HG02852 (cell line): ENCODE measurements around the gene OR5B21.
A peak's percentile ranks its signal among the peaks of the same experiment; 100 is the strongest.

Experiments
- ATAC-seq: cut with Tn5 transposase; IDR thresholded peaks from one replicate; pipeline ENCODE4 v1.9.1; 2021; ENCODE audit warnings: mild to moderate bottlenecking, moderate library complexity; ENCODE audit not compliant: unreplicated experiment

The OR5B21 gene

DNA sequence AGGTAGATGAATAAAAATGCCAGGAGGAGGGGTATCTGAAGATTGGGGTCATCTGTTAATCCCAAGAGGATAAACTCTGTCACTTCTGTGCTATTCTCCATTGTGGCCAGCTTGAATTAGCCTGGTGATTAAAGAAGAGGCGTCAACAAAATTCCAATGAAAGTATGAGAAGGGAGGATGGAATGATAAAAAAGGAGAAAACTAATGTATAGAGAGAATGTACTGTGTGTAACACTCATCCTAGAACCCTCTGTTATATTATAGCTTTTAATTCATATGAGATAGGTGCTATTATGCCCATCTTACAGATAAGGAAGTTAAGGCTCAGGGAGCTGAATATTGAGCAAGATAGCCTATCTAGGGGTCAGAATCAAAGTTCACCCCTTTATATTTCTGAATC is at the start of gene OR5B21:
TSS of gene OR5B21 (minus strand) at position 101 of the 400 bp plus-strand sequence. CDS start at position 101, 0 bp downstream.
- no peak for ATAC-seq

DNA sequence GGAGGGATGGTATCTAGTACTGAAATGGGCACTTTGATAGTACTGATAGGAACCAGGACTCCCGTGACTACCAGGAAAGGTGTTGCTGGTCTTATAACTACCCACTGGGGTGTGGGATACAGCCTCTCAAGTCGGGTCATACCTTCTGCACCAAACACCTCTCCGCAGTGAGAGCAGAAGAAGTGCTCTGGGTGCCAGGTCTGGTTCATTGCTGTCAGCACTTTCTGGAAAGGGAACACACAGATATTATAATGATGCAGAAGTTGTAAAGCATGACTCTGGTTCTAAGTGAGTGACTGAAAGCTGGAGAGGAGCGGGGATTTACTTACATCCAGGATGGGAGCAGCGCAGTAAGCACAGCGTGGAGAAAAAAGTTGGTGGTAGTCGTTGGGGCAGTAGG is 41.7 kb upstream of the OR5B21 start:
- no peak for ATAC-seq

DNA sequence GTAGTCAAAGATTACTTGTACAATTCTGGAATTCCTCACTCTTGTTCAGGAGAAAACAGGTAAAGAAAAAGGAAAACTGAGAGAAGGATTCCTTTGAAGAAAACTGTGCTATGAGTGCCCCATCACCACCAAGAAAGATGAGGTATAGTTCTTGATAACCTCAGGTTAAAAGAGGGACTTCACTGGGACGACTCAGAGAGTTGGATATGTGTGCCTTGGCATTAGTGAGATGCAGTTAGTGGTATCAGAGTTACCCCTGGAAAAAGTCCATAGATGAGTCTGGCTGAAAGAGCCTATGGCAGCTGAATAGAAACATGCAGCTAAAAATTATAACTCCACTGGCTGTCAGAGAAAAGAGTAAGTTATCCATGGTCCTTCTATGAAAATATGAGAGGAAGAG is 38.9 kb upstream of the OR5B21 start:
- no peak for ATAC-seq

DNA sequence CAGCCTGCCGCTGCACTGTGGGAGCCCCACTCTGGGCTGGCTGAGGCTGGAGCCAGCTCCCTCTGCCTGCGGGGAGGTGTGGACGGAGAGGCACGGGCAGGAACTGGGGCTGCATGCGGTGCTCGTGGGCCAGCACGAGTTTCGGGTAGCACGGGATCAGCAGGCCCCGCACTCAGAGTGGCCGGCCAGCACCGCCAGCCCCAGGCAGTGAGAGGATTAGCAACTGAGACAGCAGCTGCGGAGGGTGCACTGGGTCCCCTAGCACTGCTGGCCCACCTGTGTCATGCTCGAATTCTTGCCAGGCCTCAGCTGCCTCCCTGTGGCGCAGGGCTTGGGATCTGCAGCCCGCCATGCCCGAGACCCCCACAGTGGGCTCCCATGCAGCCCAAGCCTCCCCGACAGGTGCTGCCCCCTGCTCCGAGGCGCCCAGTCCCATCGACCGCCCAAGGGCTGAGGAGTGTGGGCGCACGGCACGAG is 24.0 kb upstream of the OR5B21 start:
- no peak for ATAC-seq

DNA sequence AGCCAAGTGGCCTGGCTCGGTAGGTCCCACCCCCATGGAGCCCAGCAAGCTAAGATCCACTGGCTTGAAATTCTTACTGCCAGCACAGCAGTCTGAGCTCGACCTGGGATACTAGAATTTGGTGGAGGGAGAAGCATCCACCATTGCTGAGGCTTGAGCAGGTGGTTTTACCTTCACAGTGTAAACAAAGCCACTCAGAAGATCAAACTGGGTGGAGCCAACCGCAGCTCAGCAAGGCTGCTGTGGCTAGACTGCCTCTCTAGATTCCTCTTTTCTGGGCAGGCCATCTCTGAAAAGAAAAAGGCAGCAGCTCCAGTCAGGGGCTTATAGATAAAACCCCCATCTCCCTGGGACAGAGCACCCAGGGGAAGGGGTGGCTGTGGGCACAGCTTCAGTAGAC is 22.3 kb upstream of the OR5B21 start:
- ATAC-seq: no peak

DNA sequence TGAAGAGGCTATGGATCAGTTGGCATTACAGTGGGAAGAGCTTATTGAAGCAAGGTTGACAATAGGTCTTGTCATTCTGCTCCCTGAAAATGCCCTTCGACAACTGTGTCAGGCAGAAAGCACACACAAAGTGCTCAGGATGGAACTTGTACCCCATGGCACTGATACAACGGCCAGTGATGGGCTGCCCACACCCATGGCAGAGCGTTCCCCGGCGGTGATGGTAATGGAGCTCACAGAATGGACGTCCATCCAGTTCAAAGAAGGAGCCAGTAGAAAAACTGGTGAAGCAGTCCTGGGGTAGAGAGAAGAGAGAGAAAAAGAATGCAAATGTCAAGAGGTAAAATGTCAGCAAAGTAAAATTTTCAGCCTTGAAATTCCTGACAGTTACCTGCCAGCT is 19.5 kb upstream of the OR5B21 start:
- no peak for ATAC-seq

DNA sequence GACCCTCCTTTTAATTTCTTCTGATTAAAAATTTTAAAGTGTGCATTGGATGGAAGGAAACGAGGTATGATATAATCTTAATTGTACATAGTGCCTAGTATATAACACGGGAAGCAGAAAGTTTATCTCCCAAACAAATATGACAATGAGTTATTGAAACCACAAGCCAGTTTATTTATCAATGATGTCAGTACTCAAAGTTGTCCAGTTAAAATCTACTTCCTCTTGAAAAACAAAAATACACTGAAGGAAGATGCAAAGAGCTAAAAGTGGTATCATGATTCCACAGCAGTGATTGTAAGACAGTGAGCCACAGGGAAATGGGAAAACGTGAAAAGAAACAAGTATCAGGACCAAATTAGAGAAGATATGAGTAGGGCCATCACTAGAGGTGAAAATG is 18.8 kb upstream of the OR5B21 start:
- ATAC-seq: no peak

DNA sequence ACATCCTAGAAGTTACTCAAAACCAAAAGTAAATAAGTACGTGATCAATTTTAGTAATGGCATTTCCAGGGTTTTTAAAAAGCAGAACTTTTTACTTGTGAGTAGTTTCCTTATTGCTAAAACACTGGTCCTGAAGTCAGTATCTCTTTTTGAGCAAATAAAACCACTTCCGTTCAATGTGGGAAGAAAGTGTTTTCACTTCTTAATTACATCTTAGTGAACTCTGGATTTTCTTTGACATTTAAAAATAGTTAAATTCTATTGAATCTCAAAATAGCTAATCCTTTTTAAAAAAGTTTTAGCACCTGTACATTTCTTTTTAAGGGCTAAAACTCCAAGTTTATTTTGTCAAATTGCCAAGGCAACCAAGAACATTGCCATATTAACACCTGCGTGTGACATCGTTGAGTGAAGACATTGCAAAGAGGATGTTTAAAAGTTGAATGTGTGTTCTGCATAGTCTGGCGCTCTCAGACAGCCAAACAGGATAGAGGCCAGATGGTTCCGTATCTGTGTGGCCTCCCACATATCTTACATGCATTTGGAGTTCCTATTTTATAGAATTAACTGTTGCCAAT is 17.2 kb upstream of the OR5B21 start:
- peak; percentile 86 for ATAC-seq

DNA sequence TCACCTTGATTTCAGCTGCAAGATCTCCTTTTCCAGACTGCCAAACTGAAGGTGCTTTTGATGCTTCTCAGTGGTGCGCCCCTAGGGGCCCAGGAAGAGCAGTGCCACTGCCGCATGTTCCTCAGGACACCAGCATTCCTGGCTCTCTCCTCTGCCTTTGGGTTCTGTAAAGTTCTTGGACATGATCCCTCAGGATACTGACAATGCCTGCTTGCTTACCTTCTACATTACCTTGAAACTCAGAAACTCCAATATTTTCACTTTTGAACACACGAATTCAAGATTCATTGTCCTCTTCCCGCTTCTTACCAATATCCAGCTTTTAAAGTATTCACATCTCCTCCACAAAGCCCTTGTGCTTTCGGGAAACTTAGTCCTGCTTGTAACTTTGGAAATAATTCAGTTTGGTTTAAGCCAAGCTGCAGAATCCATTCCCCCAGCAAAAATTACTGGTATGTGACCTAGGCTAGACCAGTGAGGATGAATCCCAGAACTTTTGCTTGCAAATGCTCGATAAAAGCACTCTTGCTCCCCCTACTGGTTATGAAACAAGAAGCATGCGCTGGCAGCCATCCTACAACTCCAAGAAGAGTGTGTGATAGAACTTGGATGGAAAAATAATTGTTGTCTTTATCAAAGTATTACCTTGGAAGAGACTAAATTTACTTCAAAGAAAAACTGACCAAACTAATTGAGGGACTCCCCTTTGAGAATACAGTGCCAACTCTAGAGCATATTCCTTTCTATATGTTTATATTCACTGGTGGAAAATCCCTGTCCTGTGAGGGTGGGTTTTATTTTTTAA is 16.5 kb upstream of the OR5B21 start:
- peak; percentile 29 for ATAC-seq

DNA sequence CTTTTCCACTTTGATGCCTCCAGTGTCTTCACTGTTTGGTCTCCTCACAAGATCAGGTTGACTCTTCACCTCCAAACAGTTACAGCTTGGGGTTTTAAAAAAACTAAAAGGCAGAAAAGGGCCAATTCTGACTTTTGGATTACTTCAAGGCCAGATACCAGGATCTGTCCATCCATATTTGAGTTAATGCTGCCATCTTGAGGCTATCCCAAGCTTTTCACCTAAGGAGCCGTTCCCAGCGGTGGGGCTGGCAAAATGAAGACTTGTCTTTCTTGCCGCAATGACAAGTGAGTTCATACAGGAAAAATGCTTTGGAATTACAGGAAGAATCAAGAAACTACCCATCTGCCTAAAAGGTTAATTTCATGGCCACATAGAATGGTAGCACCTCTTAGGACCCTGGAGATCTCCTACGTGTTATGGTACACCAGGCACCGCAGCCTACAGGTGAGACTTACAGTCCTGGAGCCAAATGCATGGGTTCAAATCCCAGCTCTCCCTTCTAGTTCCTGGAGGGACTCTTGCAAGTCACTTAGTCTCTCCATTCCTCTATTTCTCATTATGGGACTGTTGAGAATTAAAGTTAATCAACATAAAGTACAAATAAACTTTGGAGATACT is 6.0 kb upstream of the OR5B21 start:
- ATAC-seq: peak; percentile 76

DNA sequence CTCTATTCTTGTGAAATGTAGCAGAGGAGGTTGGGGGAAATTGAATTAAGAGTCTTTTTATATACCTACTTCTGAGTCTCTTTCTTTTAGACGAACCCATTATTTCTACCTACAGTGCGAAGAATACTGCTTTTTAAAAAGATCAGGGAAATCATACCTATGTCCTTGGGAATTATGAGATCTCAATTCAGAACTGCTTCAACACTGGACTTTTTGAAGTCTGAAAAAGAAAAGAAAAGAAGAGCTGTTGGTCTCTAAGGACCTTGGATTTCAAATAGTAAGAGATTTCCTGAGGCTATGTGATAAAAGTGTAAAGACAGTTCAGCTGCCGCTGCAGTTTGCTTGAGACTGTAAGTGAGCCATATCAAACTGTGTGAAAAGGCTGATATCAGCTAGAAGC is 3.7 kb upstream of the OR5B21 start:
- no peak for ATAC-seq

DNA sequence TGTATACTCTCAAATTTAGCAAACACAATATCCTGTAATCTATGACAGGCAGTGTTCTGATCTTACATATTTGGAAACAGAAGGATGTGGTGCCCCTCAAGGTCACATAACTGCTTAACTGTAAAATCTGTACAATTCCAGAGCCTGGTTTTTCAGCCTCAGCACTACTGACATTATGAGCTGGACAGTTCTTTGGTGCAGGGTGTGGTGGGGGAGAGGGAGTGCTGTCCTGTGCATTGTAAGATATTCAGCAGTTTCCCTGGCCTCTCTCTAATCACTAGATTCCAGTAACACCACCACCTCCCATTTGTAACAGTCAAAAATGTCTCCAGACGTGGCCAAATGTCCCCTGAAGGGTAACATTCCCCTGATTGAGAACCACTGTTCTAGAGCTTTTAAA is 1.8 kb upstream of the OR5B21 start:
- no peak for ATAC-seq

DNA sequence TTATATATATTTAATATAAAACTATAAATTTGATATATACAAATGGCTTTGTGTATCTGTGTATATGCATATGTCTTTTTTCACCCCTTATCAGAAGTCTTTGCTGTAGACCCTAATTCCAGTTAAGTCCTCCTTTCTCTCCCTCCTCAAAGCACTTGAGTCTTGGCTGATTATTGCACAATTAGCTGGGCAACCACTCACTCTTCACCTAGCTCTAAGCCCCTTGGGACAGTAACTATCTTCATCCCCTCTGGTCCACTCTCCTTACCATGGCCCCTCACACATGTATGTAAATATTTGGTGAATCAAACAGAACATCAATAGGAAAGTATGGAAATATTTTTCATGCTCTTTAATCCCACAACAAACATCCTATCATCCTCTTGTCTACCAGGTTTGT is 909 bp upstream of the OR5B21 start:
- ATAC-seq: no peak

DNA sequence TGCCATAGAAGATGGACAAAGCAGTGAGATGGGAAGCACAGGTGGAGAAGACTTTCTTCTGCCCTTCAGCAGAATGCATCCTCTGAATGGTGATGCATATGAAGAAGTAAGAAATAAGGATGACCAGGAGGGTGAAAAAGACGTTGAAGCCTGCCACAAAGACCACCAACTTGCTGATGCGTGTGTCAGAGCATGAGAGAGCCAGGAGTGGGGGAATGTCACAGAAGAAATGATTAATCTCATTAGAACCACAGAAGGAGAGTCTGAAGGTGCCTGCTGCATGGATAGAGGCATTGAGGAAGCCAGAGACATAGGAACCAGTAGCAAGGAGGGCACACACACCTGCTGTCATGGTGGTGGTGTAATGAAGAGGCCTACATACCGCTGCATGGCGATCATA is 550 bp downstream of the OR5B21 start:
- no peak for ATAC-seq

DNA sequence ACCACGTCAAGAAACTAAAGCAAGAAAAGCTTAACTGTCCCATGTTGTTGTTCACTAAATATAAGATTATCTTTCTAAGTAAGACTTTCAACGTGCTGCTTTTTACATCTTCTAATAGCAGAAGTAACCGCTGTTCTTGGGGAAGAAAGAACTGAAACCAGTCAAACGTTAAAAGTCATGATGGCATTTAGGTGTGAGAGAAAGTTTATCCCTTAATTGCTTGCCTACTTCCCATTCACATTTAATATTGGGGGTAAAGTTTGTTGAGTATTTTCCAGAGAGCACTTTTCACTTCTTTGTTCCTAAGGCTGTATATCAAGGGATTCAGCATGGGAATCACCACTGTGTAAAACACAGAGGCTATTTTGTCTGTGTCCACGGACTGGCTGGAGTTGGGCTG is 970 bp downstream of the OR5B21 start:
- ATAC-seq: no peak

DNA sequence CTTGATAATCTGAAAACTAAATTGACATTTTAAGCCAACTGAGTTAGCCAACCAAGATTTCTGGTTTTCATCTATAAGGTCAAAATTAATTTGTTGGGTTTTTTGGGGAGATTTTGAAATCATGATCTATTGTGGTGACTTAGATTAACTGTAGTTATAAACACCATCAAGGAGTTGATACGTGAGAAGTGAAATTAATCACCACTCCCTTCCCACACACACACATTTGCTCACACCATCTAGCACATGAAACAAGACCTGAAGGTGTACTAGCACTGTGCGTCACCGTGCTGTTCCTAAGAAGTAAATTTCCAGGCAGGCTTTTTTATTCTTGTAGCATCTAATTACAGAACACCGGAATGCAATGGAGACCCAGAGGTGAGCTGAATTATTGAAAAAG is 2.1 kb downstream of the OR5B21 start:
- no peak for ATAC-seq

DNA sequence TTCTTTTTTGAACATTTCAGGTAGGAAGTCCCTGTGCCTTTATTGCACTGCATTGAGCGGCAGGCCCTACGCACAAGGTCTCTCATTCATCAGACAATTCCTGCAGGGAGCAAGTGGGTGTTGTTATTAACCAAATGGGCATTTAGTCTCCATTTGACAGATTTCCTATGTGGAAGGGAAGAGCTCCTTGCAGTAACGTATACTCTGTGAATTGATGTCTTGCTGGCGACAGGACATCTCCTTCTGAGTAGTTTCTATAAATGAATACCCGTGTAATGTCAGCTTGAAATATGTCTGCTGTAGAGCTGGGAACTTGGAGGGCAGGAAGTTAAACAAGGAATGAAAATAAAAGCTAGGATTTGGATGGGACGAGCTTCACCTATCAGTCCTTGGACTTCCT is 3.7 kb downstream of the OR5B21 start:
- ATAC-seq: no peak

DNA sequence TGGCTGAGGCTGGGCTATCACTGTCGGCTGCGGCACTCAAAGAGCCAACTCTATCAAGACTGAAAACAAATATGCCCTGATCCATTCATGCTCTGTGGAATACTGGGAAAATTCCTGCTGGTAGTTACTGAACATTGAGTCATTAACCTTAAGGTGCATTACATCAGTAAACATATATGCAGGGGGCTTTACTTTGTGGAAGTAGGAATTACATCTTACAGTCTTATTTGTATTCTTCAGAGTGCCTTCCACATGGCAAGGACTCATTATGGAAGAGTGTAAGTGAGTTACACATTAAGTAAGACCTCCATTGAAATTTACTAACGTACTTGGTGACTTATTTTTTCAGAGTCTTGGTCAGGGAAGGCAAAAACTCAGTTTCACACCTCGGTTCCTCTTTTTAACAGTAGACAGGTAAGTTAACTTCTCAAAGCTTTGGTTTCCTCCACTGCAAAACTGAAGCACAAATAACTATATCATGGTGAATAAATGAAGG is 4.5 kb downstream of the OR5B21 start:
- peak; percentile 94 for ATAC-seq

DNA sequence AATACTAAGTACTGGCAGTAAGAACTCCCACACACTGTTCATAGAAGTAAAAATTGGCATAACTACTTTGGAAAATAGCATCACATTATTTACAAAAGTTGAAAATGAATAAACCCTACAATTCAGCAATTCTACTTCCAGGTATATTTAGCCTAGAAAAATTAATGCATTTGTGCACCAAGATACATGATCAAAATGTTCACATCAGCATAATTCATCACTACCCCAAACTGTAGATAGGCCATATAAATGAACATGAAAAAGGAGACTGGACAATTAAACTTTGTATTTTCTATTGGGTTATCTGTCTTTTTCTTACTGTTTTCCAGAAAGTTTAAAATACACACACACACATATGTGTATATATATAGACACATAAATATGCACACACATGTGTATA is 5.9 kb downstream of the OR5B21 start:
- no peak for ATAC-seq

DNA sequence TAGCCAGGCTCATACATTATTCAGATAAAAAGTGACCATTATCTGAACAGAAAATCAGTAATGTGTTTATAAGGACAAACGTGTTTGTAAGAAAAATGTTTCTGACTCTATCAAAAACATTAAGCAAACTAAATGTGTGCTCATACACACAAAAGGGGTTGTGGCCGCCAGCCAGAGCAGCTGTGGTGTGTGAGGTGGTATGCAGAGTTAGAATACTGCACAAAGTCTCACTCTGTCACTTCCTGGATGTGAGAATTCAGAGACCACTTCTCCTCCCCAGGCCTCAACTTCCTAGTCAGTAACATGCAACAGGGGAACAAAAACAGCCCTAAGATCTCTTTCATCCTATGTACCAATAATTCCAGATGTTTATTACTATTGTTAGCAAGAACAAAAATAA is 9.4 kb downstream of the OR5B21 start:
- ATAC-seq: no peak

DNA sequence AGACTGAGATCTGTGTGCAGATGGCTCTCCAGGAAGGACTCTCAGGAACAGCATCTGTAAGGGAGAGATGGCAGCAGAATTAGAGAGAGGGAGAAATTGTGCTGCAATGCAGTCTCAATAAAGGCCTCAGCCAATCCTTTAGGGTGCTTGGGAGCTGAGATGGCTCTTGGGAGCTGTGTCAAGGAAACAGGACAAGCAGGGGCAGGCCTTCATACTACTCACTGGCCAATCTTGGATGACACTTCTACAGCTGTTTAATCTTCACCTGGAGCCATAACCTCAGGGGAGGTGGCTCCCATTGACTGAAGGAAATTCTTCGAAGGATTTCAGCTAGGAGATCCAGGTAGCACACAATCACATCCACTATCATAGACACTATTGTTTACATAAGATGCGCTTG is 10.0 kb downstream of the OR5B21 start:
- no peak for ATAC-seq

DNA sequence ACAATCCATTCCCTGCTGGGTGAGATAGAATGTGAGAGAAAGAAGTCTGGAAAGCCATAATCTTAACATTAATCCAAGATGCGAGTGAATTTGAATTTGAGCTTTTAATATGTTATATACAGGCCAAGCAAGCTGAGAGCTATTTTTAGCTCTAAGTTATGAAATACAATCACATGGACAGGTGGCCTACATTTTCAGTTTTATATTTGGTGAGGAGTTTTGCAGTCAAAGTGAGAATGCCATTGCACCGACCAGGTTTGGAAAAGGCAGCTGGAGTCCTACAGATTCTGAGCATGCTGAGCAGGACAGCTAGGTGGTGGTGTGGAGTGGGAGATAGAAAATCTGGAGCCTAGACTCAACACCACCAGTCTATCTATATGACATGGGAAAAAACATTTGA is 12.0 kb downstream of the OR5B21 start:
- ATAC-seq: peak; percentile 57
